ENCODE results near the gene NINJ2.
"Not testable (repeated sequence)": the region's sequence is repeated elsewhere in the genome, so short reads cannot be mapped to it uniquely, and the experiment has no call there.

The NINJ2 gene

GRCh38 chr12:585062-586061 is 77.9 kb downstream of the NINJ2 start:
- DNase-seq (ENCODE audit: low spot score): no peak

DNA sequence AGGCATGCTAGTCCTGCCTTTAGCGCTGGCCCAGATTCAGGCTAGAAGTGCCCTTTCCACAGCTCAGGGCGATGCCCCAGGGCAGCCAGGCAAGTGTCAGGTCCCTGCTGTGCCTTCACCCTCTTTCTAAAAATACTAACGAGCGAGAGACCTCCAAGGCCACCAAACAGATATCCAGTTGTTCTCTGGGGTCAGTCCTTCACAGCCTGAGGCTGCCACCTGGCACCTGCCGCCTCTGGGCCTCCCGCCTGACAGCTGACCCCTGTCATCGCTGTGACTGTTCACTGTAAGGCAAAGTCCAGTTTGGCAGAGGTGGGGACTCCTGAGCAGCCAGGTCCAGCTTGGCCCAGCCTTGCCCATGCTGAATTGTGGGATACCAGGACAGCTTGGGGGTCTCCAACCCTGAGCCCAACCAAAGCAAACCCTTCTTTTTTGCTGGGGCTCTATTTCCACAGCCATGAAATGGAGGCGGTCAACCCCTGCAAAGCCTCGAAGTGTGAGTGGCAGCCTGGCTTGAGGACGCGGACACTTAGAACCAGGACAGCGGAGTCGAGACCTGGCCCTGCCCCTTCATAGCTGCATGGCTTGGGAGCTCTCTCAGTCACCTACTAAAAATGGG is 79.9 kb downstream of the NINJ2 start:
- no peak for DNase-seq (ENCODE audit: low spot score)

GRCh38 chr12:581746-582145 is 81.5 kb downstream of the NINJ2 start:
- no peak for DNase-seq (ENCODE audit: low spot score)

DNA sequence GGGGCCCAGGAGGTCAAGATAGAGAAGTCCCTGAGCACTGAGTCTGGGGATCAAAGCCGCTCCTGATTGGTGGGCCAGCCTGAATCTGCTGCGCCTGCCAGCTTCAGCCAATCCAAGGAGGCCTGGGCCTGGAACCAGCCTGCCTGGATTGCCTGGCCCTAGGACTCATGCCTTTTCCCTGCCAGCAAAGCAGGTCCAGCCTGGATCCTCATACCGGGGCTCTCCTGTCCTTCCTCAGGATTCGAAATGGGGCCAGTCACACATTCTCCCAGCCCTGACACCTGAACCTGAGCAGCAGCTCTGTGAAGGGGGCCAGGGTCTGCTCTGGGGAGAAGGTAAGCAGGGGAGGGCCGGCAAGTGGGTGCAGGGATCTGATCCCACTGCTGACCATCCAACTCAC is 81.9 kb downstream of the NINJ2 start:
- DNase-seq (ENCODE audit: low spot score): no peak

GRCh38 chr12:580813-581212 is 82.4 kb downstream of the NINJ2 start:
- no peak for DNase-seq (ENCODE audit: low spot score)

DNA sequence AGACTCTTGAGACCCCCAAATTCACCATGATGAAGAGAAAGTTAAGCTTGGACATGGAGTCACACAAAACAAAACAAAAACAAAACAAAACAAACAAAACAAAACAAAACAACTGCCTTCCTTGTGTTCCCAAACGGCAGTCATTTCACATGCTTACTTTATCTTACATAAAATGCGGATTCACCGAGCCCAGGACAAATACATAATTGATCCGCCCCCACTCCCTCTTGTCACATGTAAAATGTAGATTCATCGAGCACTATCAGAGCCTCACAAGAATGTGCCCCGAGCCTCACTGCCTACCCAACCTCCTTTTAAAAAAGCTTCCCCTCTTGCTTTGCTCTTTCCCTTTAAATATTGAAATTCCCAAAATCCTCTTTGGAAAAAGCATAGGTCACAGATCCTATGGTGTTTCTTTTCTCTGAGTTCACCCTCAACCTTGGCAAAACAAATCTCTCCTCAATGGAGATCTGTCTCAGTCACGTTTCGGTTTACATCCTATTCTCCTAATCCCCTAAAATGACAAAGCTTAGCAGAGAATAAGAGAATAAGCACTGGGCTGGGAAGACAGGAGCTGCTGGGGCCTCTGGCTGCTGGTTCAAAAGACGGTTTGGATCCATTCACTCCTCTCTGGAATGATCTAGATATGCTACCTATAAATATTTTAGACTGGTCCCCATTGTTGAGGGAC is 83.7 kb downstream of the NINJ2 start:
- no peak for DNase-seq (ENCODE audit: low spot score)

- DNase-seq (ENCODE audit: low spot score): no peak
Observed at GRCh38 chr12:578748-579419, 84.4 kb downstream of the NINJ2 start.

DNA sequence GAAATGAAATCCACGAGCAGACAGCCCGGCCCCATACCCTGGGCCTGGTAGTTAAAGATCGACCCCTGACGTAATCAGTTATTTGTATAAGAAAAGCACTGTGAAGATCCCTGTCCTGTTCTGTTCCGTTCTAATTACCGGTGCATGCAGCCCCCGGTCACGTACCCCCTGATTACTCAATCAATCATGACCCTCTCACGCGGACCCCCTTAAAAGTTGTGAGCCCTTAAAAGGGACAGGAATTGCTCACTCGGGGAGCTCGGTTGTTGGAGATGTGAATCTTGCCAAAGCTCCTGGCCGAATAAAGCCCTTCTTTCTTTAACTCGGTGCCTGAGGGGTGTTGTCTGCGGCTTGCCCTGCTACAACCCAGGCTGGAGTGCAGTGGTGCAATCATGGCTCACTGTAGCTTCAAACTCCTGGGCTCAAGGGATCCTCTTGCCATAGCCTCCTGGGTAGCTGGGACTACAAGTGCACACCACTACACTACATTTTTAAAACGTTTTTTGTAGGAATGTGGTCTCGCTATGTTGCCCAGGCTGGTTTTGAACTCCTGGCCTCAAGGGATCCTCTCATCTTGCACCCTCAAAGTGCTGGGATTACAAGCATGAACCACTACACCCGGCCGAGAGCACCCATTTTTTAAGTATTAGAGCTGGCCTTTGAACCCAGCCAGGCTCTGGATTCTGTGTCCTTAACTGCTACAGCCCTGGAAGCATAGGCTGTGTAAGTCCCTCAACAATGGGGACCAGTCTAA is 85.1 kb downstream of the NINJ2 start:
- DNase-seq (ENCODE audit: low spot score): not testable (repeated sequence)

DNA sequence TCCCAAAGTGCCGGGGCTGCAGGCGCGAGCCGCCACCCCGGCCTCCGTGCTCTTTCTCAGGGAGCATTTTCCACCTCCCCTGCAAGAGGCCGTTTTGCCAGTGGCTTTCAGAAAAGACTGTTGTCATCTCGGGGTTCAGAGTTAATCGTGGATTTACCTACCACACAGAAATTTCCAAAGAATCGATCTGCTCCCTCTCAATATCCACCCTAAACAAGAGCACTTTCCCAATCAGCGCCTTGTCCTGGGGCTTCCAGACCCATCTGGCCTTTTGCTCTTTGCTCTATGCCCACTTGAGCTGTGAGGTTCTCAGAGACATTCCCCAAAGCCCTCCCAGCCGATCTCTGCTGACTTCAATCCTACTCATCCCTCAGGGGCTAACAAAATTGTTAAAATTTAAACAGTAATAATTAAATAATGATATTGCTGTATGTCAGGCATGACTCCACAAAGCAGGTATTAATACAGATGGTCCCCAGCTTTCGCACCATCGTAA is 86.6 kb downstream of the NINJ2 start:
- DNase-seq (ENCODE audit: low spot score): no peak

- peak; percentile 86 for DNase-seq (ENCODE audit: low spot score)
Observed at GRCh38 chr12:575948-576614, 87.2 kb downstream of the NINJ2 start.

DNA sequence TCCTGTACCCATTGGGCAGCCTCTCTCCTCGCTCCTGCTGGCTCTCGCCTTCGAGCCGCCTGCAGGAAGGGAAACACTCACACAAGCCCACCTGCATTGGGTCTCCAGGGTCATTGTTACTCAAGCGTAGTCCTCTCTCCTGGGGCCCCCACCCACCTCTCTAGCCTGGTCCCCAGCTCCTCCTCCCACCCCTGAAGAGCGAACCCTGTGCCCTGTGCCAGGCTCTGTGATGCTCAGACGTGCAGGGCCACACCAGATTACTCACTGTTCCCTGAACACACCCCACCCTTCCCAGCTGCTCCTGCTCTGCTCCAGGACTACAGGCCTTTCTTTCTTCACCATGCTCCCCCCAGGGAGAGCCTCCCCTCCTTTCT is 88.1 kb downstream of the NINJ2 start:
- no peak for DNase-seq (ENCODE audit: low spot score)

DNA sequence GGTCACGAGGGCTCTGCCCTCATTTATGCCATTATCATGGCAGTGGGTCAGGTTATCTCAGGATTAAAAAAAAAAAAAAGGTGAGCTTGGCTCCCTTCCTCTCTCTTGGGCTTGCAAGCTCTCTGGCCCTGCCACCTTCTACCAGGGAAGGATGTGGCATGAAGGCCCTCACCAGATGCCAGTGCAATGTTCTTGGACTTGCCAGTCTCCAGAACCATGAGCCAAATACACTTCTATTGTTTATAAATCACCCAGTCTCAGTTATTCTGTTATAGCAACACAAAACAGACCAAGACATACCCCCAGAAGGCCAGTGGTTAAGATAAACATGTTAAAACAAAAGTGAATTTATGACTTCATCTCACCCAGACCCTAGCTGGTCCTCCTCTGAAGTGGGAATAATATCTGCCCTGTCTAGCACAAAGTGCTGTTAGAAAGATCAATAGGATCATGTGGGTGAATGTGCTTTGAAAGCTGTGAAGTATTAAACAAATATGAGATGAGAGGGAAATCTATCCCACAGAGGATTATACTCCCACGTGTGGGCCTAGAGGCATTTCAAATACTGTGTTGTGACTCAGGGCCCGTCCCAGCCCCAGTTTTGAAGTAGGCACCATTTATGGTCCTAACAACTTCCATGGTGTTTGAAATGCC is 88.6 kb downstream of the NINJ2 start:
- no peak for DNase-seq (ENCODE audit: low spot score)

GRCh38 chr12:573232-573631 is 90.0 kb downstream of the NINJ2 start:
- DNase-seq (ENCODE audit: low spot score): no peak

GRCh38 chr12:572532-572899 is 90.7 kb downstream of the NINJ2 start:
- no peak for DNase-seq (ENCODE audit: low spot score)

DNA sequence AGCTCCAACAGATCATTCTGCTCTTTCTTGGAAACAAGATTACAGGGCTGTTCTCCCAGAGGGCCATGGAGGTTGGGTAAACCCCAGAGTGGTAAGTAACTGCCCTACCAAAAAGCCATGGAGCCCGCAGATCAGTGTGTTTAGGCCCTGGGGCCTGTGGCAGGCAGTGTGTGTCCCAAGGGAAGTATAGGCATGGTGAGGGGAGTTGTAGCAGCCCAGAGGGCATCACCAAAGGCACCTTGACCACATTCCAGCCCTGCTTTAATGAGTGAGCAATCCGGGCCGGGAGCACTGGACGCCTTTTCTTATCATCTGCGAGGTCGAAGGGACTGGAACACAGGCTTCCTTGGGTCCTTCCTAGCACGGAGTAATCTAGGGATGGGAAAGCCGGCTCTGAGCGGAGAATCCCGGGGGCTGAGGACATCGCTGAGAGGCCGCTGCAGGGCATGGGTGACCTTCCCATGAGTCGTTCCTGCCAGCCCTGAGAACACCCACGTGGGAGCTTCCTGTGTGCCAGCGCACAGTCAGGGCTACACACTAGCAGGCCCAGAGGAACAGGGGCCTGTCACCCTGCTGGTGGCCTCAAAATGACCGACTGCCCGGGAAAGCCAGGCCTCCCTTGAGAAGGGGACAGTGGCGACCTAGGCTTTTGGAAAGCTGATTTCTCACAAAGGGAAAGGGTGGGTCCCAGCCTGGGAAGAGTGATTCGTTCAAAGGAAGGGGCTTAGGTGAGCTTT is 91.3 kb downstream of the NINJ2 start:
- DNase-seq (ENCODE audit: low spot score): no peak

- DNase-seq (ENCODE audit: low spot score): no peak
Observed at GRCh38 chr12:570921-571794, 92.1 kb downstream of the NINJ2 start.

DNA sequence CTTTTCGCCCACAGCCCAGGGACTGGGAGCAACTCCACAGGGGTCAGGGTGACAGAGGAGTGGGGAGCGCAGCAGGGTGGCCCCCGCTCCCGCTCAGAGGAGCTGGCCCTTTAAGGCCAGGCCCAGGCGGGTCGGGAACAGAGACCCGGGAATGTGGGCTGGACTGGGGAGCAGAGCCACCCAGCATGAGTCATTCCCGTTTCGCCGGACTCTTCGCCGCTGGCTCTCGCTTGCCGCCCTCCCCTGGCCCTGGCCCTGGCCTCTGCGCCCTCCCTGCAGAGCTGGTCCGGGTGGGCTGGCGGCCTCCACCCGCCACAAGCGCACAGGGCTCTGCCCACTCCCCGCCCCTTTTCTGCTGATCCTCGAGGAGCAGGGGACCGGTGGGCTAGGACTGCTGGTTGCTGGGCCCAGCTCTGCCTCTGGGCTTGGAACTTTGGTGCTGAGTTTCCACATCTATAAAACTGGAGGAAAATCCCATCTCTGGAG is 92.8 kb downstream of the NINJ2 start:
- DNase-seq (ENCODE audit: low spot score): no peak

DNA sequence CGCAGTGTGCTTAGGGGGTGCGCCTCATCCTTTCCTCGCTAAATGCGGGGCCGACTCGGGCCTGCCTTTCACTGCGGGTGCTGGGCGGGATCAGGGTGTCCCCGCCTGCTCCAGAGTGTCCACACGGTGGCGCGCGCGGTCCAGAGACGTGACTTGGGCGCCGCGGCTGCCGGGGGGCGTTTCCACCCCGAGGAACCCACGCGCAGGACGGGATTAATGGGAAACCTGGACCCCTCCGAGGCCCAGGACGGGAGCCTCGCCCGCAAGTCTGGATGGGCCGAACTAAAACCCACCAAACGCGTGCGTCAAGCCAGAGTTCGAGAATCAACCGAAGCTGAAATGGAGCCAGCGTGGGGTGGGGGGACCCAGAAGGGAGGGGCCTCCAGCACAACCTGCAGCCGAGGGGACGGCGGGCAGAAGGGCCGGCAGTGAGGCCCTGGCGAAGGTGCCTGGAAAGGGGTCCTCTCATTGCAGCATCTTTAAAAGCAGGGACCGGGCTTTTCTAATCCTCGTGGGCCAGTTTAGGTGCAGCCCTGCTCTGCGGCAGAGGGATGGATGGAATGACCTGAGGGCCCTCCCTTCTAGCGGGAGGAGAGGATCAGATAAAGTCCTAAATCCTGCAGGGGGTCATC is 93.3 kb downstream of the NINJ2 start:
- DNase-seq (ENCODE audit: low spot score): peak; percentile 84
